Measurements from ENCODE around the gene TMEFF1.

Gene TMEFF1

DNA sequence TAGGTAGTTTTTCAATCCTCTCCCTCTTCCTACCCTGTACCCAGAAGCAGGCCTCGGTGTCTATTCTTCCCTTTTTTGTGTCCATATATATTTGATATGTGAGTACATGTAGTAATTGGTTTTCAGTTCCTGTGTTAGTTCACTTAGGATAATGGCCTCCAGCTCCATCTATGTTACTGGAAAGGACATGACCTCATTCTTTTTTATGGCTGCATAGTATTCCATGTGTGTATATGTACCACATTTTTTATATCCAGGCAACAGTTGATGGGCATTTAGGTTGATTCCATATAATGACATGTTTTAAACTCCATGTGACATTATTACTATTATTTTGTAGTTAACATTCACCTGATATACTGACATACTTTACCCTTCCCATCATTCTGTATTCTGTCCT is 154.0 kb downstream of the TMEFF1 start:
- DNase-seq, result no peak
